GM21576 (cell line): ENCODE data around the gene LRRC4B.

ENCODE experiments used
- ATAC-seq: cut with Tn5 transposase; IDR thresholded peaks from one replicate; pipeline ENCODE4 v1.9.1; 2021; ENCODE audit warnings: mild to moderate bottlenecking, moderate library complexity; ENCODE audit not compliant: unreplicated experiment

Gene LRRC4B

DNA sequence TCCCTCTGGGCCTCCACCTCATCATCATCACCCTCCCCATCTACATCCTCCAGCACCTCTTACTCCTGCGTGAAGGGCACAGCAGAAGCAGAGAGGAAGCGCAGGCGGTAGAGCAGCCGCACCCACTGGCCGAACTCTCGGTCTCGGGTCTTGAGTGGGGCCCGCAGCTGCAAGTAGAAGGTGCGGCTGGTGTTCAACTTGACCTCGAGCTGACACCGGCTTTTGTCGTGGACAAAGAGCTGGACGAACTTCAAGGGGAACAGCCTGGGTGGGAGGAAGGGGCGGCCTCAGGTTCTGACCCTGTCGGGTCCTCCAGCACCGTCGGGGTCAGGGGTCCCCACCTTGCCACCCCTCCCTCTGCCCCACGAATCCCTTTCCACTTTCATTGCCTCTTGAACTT lies 100.7 kb downstream of the LRRC4B start:
- no peak for ATAC-seq
